Measurements from ENCODE around the gene FRMD5. TPM values are rescaled to one million over a fixed set of nuclear protein-coding genes. Genes with fewer than 3 reads are reported as not detected.

FRMD5 gene
- total RNA-seq, 3 donors from 2014 or later (not counting 1 experiment from before 2014, with no cell fraction given) = not detected

DNA sequence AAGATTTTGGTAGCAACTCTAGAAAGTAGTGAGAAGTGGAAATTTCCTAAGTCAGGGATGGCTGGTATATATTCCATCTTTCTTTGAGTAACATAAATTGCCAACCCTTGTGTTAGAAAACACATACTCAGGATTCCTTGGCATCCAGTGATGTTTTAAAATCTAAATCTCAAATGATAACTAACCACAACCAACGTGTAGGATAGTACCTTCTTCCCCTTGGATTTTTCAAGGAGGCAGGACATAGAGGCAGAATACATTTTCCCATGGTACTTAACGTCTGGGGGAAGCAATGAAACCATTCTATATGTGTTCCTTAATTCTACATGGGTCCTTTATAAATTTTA, 274.8 kb downstream of the FRMD5 start:
- TF ChIP-seq, protein P1, sequence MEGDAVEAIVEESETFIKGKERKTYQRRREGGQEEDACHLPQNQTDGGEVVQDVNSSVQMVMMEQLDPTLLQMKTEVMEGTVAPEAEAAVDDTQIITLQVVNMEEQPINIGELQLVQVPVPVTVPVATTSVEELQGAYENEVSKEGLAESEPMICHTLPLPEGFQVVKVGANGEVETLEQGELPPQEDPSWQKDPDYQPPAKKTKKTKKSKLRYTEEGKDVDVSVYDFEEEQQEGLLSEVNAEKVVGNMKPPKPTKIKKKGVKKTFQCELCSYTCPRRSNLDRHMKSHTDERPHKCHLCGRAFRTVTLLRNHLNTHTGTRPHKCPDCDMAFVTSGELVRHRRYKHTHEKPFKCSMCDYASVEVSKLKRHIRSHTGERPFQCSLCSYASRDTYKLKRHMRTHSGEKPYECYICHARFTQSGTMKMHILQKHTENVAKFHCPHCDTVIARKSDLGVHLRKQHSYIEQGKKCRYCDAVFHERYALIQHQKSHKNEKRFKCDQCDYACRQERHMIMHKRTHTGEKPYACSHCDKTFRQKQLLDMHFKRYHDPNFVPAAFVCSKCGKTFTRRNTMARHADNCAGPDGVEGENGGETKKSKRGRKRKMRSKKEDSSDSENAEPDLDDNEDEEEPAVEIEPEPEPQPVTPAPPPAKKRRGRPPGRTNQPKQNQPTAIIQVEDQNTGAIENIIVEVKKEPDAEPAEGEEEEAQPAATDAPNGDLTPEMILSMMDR (IDR thresholded peaks at IDR 0.05) = no peak
- H3K36me3 ChIP-seq (ENCODE audit: control insufficient read depth, insufficient read depth, low read length) = no peaks in the 10 kb centered on the region
- H3K27ac Mint-ChIP-seq = no peak overlapping the region
- H3K9me3 Mint-ChIP-seq = no peaks in the 10 kb centered on the region
- H3K4me1 ChIP-seq (ENCODE audit: control insufficient read depth, insufficient read depth, low read length) = no peaks in the 10 kb centered on the region
- 83% methylated on average over 1 of the region's 2 CpGs for WGBS (ENCODE audit: insufficient coverage)
- no peaks in the 10 kb centered on the region for H3K27me3 Mint-ChIP-seq (ENCODE audit: low read depth in 2 of 2)
- H3K4me3 Mint-ChIP-seq = no peak overlapping the region
- no peaks in the 10 kb centered on the region for H3K27me3 ChIP-seq (ENCODE audit: control insufficient read depth, insufficient read depth, low read length)
- DNase-seq (no peak), ATAC-seq (no peak)
- H3K4me3 ChIP-seq (ENCODE audit: low read length) = no peak overlapping the region
- H3K36me3 Mint-ChIP-seq = no peaks in the 10 kb centered on the region
- no peak overlapping the region for H3K27ac ChIP-seq (ENCODE audit: low read length)
- H3K4me1 Mint-ChIP-seq = no peaks in the 10 kb centered on the region
- intact Hi-C loops (cut with micrococcal nuclease) = no loop called here
- H3K9me3 ChIP-seq (ENCODE audit: control insufficient read depth, insufficient read depth, low read length) = no peaks in the 10 kb centered on the region

GRCh38 chr15:43919540-43920253, 275.4 kb downstream of the FRMD5 start:
- intact Hi-C loops (cut with micrococcal nuclease) = no loop called here
- 97% methylated on average over 4 of the region's 5 CpGs for WGBS (ENCODE audit: insufficient coverage)
- no peaks in the 10 kb centered on the region for H3K4me1 ChIP-seq (ENCODE audit: control insufficient read depth, insufficient read depth, low read length)
- ATAC-seq = no peak
- no peaks in the 10 kb centered on the region for H3K36me3 Mint-ChIP-seq
- no peaks in the 10 kb centered on the region for H3K36me3 ChIP-seq (ENCODE audit: control insufficient read depth, insufficient read depth, low read length)
- no peaks in the 10 kb centered on the region for H3K4me1 Mint-ChIP-seq
- no peak overlapping the region for H3K4me3 Mint-ChIP-seq
- TF ChIP-seq, protein P1 (IDR thresholded peaks at IDR 0.05) = no peak
- H3K27me3 ChIP-seq (ENCODE audit: control insufficient read depth, insufficient read depth, low read length) = no peaks in the 10 kb centered on the region
- DNase-seq = no peak
- no peak overlapping the region for H3K4me3 ChIP-seq (ENCODE audit: low read length)
- H3K9me3 Mint-ChIP-seq = no peaks in the 10 kb centered on the region
- no peak overlapping the region for H3K27ac ChIP-seq (ENCODE audit: low read length)
- no peaks in the 10 kb centered on the region for H3K27me3 Mint-ChIP-seq (ENCODE audit: low read depth in 2 of 2)
- no peaks in the 10 kb centered on the region for H3K9me3 ChIP-seq (ENCODE audit: control insufficient read depth, insufficient read depth, low read length)
- H3K27ac Mint-ChIP-seq = no peak overlapping the region

DNA sequence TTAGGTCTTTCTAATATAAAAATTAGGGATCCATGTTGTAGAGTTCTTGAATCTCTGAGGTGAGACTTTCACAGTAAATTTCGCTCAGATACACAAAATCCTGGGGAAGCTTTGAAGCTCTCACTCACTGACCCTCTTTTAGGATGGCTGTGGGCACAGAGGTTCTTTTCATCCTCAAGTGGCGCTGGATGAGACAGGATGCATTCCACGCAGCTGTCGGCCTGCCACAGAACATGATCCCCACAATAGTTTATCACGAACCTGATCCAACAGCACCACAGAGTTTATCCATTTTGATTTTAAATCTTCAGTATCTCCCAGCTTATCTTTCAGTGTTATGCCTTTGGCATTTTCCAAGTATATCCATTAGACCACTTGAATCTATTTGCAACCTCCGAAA, 276.4 kb downstream of the FRMD5 start:
- no peaks in the 10 kb centered on the region for H3K4me1 ChIP-seq (ENCODE audit: control insufficient read depth, insufficient read depth, low read length)
- intact Hi-C loops (cut with micrococcal nuclease) = no loop called here
- no peaks in the 10 kb centered on the region for H3K9me3 ChIP-seq (ENCODE audit: control insufficient read depth, insufficient read depth, low read length)
- Mint-ChIP-seq H3K27me3 (ENCODE audit: low read depth in 2 of 2) (no peaks in the 10 kb centered on the region), H3K4me3 (no peak overlapping the region), H3K36me3 (no peaks in the 10 kb centered on the region), H3K27ac (no peak overlapping the region), H3K9me3 (no peaks in the 10 kb centered on the region), H3K4me1 (no peaks in the 10 kb centered on the region)
- H3K4me3 ChIP-seq (ENCODE audit: low read length) = no peak overlapping the region
- ATAC-seq = no peak
- no peak overlapping the region for H3K27ac ChIP-seq (ENCODE audit: low read length)
- H3K36me3 ChIP-seq (ENCODE audit: control insufficient read depth, insufficient read depth, low read length) = no peaks in the 10 kb centered on the region
- no peaks in the 10 kb centered on the region for H3K27me3 ChIP-seq (ENCODE audit: control insufficient read depth, insufficient read depth, low read length)
- WGBS (ENCODE audit: insufficient coverage) = 87% methylated on average over 6 of the region's 6 CpGs
- TF ChIP-seq, protein P1 (IDR thresholded peaks at IDR 0.05) = no peak
- no peak for DNase-seq

GRCh38 chr15:43916326-43916660, 278.8 kb downstream of the FRMD5 start:
- DNase-seq = no peak

More at GRCh38 chr15:43916326-43916660, 278.8 kb downstream of the FRMD5 start:
- TF ChIP-seq, protein P1 (IDR thresholded peaks at IDR 0.05) = no peak
- peaks cover 0 to 3% of the 10 kb centered on the region in 2 donors for H3K27me3 Mint-ChIP-seq (ENCODE audit: low read depth in 2 of 2)
- H3K36me3 Mint-ChIP-seq = no peaks in the 10 kb centered on the region
- Histone ChIP-seq H3K4me3 (ENCODE audit: low read length) (no peak overlapping the region), H3K27me3 (ENCODE audit: control insufficient read depth, insufficient read depth, low read length) (no peaks in the 10 kb centered on the region), H3K4me1 (ENCODE audit: control insufficient read depth, insufficient read depth, low read length) (no peaks in the 10 kb centered on the region), H3K27ac (ENCODE audit: low read length) (no peak overlapping the region), H3K9me3 (ENCODE audit: control insufficient read depth, insufficient read depth, low read length) (no peaks in the 10 kb centered on the region), H3K36me3 (ENCODE audit: control insufficient read depth, insufficient read depth, low read length) (no peaks in the 10 kb centered on the region)
- no peak overlapping the region for H3K4me3 Mint-ChIP-seq
- intact Hi-C loops (cut with micrococcal nuclease) = no loop called here
- no peaks in the 10 kb centered on the region for H3K9me3 Mint-ChIP-seq
- H3K27ac Mint-ChIP-seq = no peak overlapping the region
- WGBS (ENCODE audit: insufficient coverage) = 89% methylated on average over 2 of the region's 4 CpGs
- H3K4me1 Mint-ChIP-seq = no peaks in the 10 kb centered on the region
- no peak for ATAC-seq
